ENCODE measurements around the gene SORCS3.

The SORCS3 gene

GRCh38 chr10:104641187-104641936, at the start of gene SORCS3:
SORCS3 (plus strand) TSS chr10:104641290.
- DNase-seq = no peak

GRCh38 chr10:104591441-104591840, 49.6 kb upstream of the SORCS3 start:
- no peak for DNase-seq

GRCh38 chr10:104601166-104601565, 39.9 kb upstream of the SORCS3 start:
- no peak for DNase-seq

- no peak for DNase-seq
These were observed 32.8 kb upstream of the SORCS3 start for GRCh38 chr10:104608091-104608828.

GRCh38 chr10:104612571-104613205, 28.4 kb upstream of the SORCS3 start:
- DNase-seq = no peak

GRCh38 chr10:104613406-104613805, 27.7 kb upstream of the SORCS3 start:
- no peak for DNase-seq

GRCh38 chr10:104614245-104614831, 26.8 kb upstream of the SORCS3 start:
- peak; percentile 2 to 8 for DNase-seq

- no peak for DNase-seq
These were observed 26.0 kb upstream of the SORCS3 start for GRCh38 chr10:104615136-104615535.

GRCh38 chr10:104617831-104618230, 23.3 kb upstream of the SORCS3 start:
- no peak for DNase-seq

- no peak for DNase-seq
These were observed 18.9 kb upstream of the SORCS3 start for GRCh38 chr10:104622175-104622574.

- no peak for DNase-seq
These were observed 18.4 kb upstream of the SORCS3 start for GRCh38 chr10:104622598-104623209.

- no peak for DNase-seq
These were observed 10.4 kb upstream of the SORCS3 start for GRCh38 chr10:104630731-104631130.

GRCh38 chr10:104631946-104632345, 9.1 kb upstream of the SORCS3 start:
- DNase-seq = no peak

- no peak for DNase-seq
These were observed 2.1 kb upstream of the SORCS3 start for GRCh38 chr10:104638861-104639589.

GRCh38 chr10:104639590-104640338, 1.3 kb upstream of the SORCS3 start:
- DNase-seq = no peak

- no peak for DNase-seq
These were observed 527 bp upstream of the SORCS3 start for GRCh38 chr10:104640339-104641186.

GRCh38 chr10:104641937-104642657, 1.0 kb downstream of the SORCS3 start:
- DNase-seq = no peak

- peak; percentile 7 to 42 for DNase-seq
These were observed 1.7 kb downstream of the SORCS3 start for GRCh38 chr10:104642658-104643302.

GRCh38 chr10:104643303-104643663, 2.2 kb downstream of the SORCS3 start:
- no peak for DNase-seq

Data from NCI-H446 (cell line).